Measurements from ENCODE around the gene AGR2.

AGR2 gene

GRCh38 chr7:16779051-16779450 is 25.7 kb downstream of the AGR2 start:
- no peak for DNase-seq (ENCODE audit: low read depth)
- H3K4me3 ChIP-seq (ENCODE audit: low read depth, low read length) = no peak overlapping the region
- TF ChIP-seq CTCF (IDR thresholded peaks at IDR 0.05; ENCODE audit: insufficient read depth, low read depth, low read length, missing control alignments) = no peak

GRCh38 chr7:16778476-16778875 is 26.3 kb downstream of the AGR2 start:
- no peak for DNase-seq (ENCODE audit: low read depth)
- no peak for TF ChIP-seq CTCF (IDR thresholded peaks at IDR 0.05; ENCODE audit: insufficient read depth, low read depth, low read length, missing control alignments)
- H3K4me3 ChIP-seq (ENCODE audit: low read depth, low read length) = no peak overlapping the region

- no peak for TF ChIP-seq CTCF (IDR thresholded peaks at IDR 0.05; ENCODE audit: insufficient read depth, low read depth, low read length, missing control alignments)
- H3K4me3 ChIP-seq (ENCODE audit: low read depth, low read length) = no peak overlapping the region
- DNase-seq (ENCODE audit: low read depth) = no peak
Observed at GRCh38 chr7:16776053-16776452, 28.7 kb downstream of the AGR2 start.

GRCh38 chr7:16774986-16775385 is 29.8 kb downstream of the AGR2 start:
- no peak for DNase-seq (ENCODE audit: low read depth)
- H3K4me3 ChIP-seq (ENCODE audit: low read depth, low read length) = no peak overlapping the region
- no peak for TF ChIP-seq CTCF (IDR thresholded peaks at IDR 0.05; ENCODE audit: insufficient read depth, low read depth, low read length, missing control alignments)

GRCh38 chr7:16774294-16774693 is 30.5 kb downstream of the AGR2 start:
- no peak for TF ChIP-seq CTCF (IDR thresholded peaks at IDR 0.05; ENCODE audit: insufficient read depth, low read depth, low read length, missing control alignments)
- no peak for DNase-seq (ENCODE audit: low read depth)
- no peak overlapping the region for H3K4me3 ChIP-seq (ENCODE audit: low read depth, low read length)

- TF ChIP-seq CTCF (IDR thresholded peaks at IDR 0.05; ENCODE audit: insufficient read depth, low read depth, low read length, missing control alignments) = no peak
- no peak overlapping the region for H3K4me3 ChIP-seq (ENCODE audit: low read depth, low read length)
- no peak for DNase-seq (ENCODE audit: low read depth)
Observed at GRCh38 chr7:16773884-16774283, 30.9 kb downstream of the AGR2 start.

- DNase-seq (ENCODE audit: low read depth) = no peak
- no peak overlapping the region for H3K4me3 ChIP-seq (ENCODE audit: low read depth, low read length)
Observed at GRCh38 chr7:16773326-16773725, 31.5 kb downstream of the AGR2 start.

More at GRCh38 chr7:16773326-16773725, 31.5 kb downstream of the AGR2 start:
- TF ChIP-seq CTCF (IDR thresholded peaks at IDR 0.05; ENCODE audit: insufficient read depth, low read depth, low read length, missing control alignments) = no peak

Data from GM12865 (cell line).